Memory B cell (primary cell): ENCODE results near the gene ZNF787.
"Not testable (repeated sequence)": the region's sequence is repeated elsewhere in the genome, so short reads cannot be mapped to it uniquely, and the experiment has no call there.

Experiments used
- ATAC-seq: fragments of 150-1000 bp; cut with Tn5 transposase; 2 replicates; pipeline ENCODE4 v1.10.0; 2021; ENCODE audit warnings: low read depth, mild to moderate bottlenecking, moderate library complexity
- DNase-seq, 2 donors: peaks; one replicate each; pipeline ENCODE4 v3.0.0; 2022; ENCODE audit warnings: low spot score in 2 of 2
- H3K27ac Mint-ChIP-seq: one replicate; pipeline ENCODE4 v1.8.0; 2022; ENCODE audit warnings: mild to moderate bottlenecking, moderate library complexity, mixed read lengths
- H3K27me3 Mint-ChIP-seq: one replicate; pipeline ENCODE4 v1.8.0; 2022; ENCODE audit warnings: mixed read lengths
- H3K36me3 Mint-ChIP-seq: one replicate; pipeline ENCODE4 v1.8.0; 2022; ENCODE audit warnings: mild to moderate bottlenecking, mixed read lengths
- H3K4me1 Mint-ChIP-seq: one replicate; pipeline ENCODE4 v1.8.0; 2022; ENCODE audit warnings: mixed read lengths
- H3K4me3 Mint-ChIP-seq: one replicate; pipeline ENCODE4 v1.8.0; 2022; ENCODE audit warnings: mild to moderate bottlenecking, moderate library complexity, mixed read lengths
- H3K9me3 Mint-ChIP-seq: one replicate; pipeline ENCODE4 v1.8.0; 2022; ENCODE audit warnings: mixed read lengths

ZNF787 gene

DNA sequence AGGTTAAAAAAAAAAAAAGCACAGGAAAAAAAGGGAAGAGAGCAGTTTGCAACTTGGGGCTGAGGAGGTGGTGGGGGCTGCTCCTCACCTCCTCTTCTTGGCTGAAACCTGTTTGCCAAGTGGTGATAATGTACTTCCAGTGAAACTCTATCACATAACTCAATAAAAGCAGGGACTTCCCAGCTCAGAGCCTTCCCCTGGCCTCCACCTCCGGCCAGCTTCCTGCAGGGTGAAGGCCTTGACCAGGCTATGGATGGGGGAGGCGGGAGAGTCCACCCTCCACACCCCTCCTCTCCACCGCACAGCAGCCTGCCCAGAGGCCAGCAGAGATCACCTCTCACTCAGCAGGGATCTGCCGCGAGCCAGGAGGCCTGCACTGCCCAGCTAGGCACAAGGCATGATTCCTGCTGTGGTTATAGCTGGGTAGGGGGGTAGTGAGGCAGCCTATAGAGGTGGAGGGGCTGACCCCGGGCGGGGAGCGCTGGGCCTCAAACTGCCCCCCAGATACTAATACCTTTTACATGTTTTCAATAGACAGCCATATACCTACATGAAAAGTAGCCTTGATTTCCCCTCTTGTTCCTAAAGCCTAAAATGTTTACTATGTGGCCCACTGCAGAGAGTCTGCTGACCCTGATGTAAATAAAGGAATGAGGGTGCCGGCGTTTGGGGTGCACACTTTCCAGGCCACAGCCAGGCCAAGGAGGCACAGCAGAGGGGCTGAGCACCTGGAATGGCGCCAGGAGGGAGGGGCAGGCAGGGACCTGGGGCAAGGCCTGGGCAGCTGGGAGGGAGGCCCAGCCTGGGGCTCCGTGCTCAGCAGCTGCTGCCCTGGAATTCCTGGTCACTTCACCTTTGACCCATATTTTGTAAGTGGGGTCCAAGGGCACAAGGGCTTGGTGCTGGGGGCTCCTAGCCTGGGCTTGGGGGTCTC is 10.3 kb downstream of the ZNF787 start:
- H3K27ac Mint-ChIP-seq = peak overlapping the region; percentile 96

GRCh38 chr19:56109226-56109625 is 11.9 kb downstream of the ZNF787 start:
- Mint-ChIP-seq H3K36me3 (peaks cover 8% of the 10 kb centered on the region), H3K9me3 (no peaks in the 10 kb centered on the region), H3K27me3 (no peaks in the 10 kb centered on the region), H3K4me3 (no peak overlapping the region), H3K4me1 (peaks cover 58% of the 10 kb centered on the region), H3K27ac (no peak overlapping the region)
- no peak for DNase-seq
- ATAC-seq = no peak

More for the DNA sequence above, 10.3 kb downstream of the ZNF787 start:
- Mint-ChIP-seq H3K36me3 (peaks cover 8% of the 10 kb centered on the region), H3K9me3 (no peaks in the 10 kb centered on the region), H3K4me3 (peak overlapping the region; percentile 88), H3K4me1 (peaks cover 60% of the 10 kb centered on the region), H3K27me3 (no peaks in the 10 kb centered on the region)
- no peak for ATAC-seq
- no peak for DNase-seq

- Mint-ChIP-seq H3K27ac (peak overlapping the region; percentile 90), H3K27me3 (no peaks in the 10 kb centered on the region), H3K9me3 (no peaks in the 10 kb centered on the region)
These were observed 12.5 kb downstream of the ZNF787 start for GRCh38 chr19:56108447-56109195.

GRCh38 chr19:56107626-56108351 is 13.3 kb downstream of the ZNF787 start:
- H3K27ac Mint-ChIP-seq = peak overlapping the region; percentile 93
- DNase-seq = no peak
- no peak overlapping the region for H3K4me3 Mint-ChIP-seq
- H3K36me3 Mint-ChIP-seq = peaks cover 8% of the 10 kb centered on the region
- no peaks in the 10 kb centered on the region for H3K9me3 Mint-ChIP-seq
- ATAC-seq = no peak
- peaks cover 48% of the 10 kb centered on the region for H3K4me1 Mint-ChIP-seq
- no peaks in the 10 kb centered on the region for H3K27me3 Mint-ChIP-seq

More at GRCh38 chr19:56108447-56109195, 12.5 kb downstream of the ZNF787 start:
- peaks cover 8% of the 10 kb centered on the region for H3K36me3 Mint-ChIP-seq
- DNase-seq (no peak), ATAC-seq (no peak)
- H3K4me1 Mint-ChIP-seq = peaks cover 54% of the 10 kb centered on the region
- no peak overlapping the region for H3K4me3 Mint-ChIP-seq

- Mint-ChIP-seq H3K4me3 (peak overlapping the region; percentile 37), H3K9me3 (no peaks in the 10 kb centered on the region), H3K27ac (peak overlapping the region; percentile 93), H3K27me3 (no peaks in the 10 kb centered on the region), H3K4me1 (peaks cover 41% of the 10 kb centered on the region), H3K36me3 (peaks cover 10% of the 10 kb centered on the region)
- ATAC-seq (no peak), DNase-seq (no peak)
These were observed 14.1 kb downstream of the ZNF787 start for GRCh38 chr19:56106993-56107392.

GRCh38 chr19:56106397-56106849 is 14.7 kb downstream of the ZNF787 start:
- H3K27me3 Mint-ChIP-seq = no peaks in the 10 kb centered on the region
- peak overlapping the region; percentile 93 for H3K27ac Mint-ChIP-seq
- H3K36me3 Mint-ChIP-seq = peaks cover 13% of the 10 kb centered on the region
- ATAC-seq = no peak
- peaks cover 38% of the 10 kb centered on the region for H3K4me1 Mint-ChIP-seq
- H3K4me3 Mint-ChIP-seq = peak overlapping the region; percentile 79
- no peaks in the 10 kb centered on the region for H3K9me3 Mint-ChIP-seq
- DNase-seq = no peak

DNA sequence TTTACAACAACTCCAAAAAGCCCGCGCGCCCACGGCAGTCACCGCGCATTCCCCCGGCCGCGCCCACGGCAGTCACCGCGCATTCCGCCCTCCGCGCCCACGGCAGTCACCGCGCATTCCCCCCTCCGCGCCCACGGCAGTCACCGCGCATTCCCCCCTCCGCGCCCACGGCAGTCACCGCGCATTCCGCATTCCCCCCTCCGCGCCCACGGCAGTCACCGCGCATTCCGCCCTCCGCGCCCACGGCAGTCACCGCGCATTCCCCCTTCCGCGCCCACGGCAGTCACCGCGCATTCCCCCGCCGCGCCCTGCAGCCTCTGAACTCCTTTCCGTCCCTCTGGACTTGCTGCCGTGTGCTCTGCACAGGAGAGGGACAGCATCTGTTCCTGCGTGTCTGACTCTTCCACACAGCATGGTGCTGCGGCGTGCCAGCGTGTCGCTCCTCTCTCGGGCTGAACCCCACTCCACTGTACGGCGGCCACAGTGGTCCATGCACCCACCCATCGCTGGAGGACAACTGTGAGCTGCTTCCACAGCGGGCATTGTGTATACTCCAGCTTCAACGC is 15.2 kb downstream of the ZNF787 start:
- Mint-ChIP-seq H3K4me3 (peak overlapping the region; percentile 79), H3K4me1 (peaks cover 36% of the 10 kb centered on the region), H3K36me3 (peaks cover 16% of the 10 kb centered on the region), H3K27ac (peak overlapping the region; percentile 93)
- not testable (repeated sequence) for DNase-seq, ATAC-seq, H3K9me3 Mint-ChIP-seq, H3K27me3 Mint-ChIP-seq

DNA sequence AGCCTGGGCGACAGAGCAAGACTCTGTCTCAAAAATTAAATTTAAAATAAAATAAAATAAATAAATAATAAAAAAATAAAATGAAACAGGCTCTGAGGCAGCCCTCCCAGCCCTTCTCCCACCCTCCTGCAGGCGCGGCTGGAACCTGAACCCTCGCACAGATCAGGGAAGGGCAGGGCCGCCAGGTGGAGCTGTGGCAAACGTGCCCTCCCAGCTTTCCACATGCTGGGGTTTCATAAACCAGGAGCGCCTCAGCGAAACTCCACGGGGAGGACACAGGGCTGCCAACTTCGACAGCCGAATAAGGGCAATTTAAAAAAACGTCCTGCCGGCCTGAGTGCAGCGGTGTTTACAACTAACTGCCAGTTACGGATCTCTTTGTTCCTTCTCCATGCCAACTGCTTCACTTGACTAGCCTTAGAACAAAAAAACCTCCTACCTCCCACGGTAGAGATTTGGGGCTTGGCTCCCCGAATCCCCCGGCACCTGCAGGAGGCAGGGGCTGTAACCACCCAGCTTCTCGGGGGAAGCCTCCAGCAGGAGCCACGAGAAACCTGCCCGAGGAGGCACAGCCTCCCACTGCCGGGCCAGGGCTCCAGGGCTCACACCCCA is 15.9 kb downstream of the ZNF787 start:
- H3K4me1 Mint-ChIP-seq = peaks cover 29% of the 10 kb centered on the region

GRCh38 chr19:56104423-56104822 is 16.7 kb downstream of the ZNF787 start:
- DNase-seq (no peak), ATAC-seq (no peak)
- Mint-ChIP-seq H3K27ac (peak overlapping the region; percentile 45), H3K4me1 (peaks cover 29% of the 10 kb centered on the region), H3K36me3 (peaks cover 17% of the 10 kb centered on the region), H3K27me3 (no peaks in the 10 kb centered on the region), H3K4me3 (no peak overlapping the region), H3K9me3 (no peaks in the 10 kb centered on the region)

More for the DNA sequence above, 15.9 kb downstream of the ZNF787 start:
- Mint-ChIP-seq H3K36me3 (peaks cover 17% of the 10 kb centered on the region), H3K27ac (peak overlapping the region; percentile 93), H3K9me3 (no peaks in the 10 kb centered on the region), H3K27me3 (no peaks in the 10 kb centered on the region), H3K4me3 (peak overlapping the region; percentile 18)
- peak; percentile 84 for ATAC-seq
- DNase-seq = peak; percentile 54 to 58

- H3K27ac Mint-ChIP-seq = no peak overlapping the region
- H3K9me3 Mint-ChIP-seq = no peaks in the 10 kb centered on the region
- DNase-seq = no peak
- peaks cover 17% of the 10 kb centered on the region for H3K36me3 Mint-ChIP-seq
- H3K27me3 Mint-ChIP-seq = no peaks in the 10 kb centered on the region
- peaks cover 22% of the 10 kb centered on the region for H3K4me1 Mint-ChIP-seq
- no peak overlapping the region for H3K4me3 Mint-ChIP-seq
- no peak for ATAC-seq
These were observed 18.0 kb downstream of the ZNF787 start for GRCh38 chr19:56103027-56103614.

GRCh38 chr19:56101746-56102535 is 19.2 kb downstream of the ZNF787 start:
- Mint-ChIP-seq H3K4me1 (peaks cover 17% of the 10 kb centered on the region), H3K9me3 (no peaks in the 10 kb centered on the region), H3K27me3 (no peaks in the 10 kb centered on the region), H3K36me3 (peaks cover 14% of the 10 kb centered on the region), H3K27ac (peak overlapping the region; percentile 78), H3K4me3 (no peak overlapping the region)
- no peak for ATAC-seq
- no peak for DNase-seq

GRCh38 chr19:56101095-56101494 is 20.0 kb downstream of the ZNF787 start:
- H3K27me3 Mint-ChIP-seq = no peaks in the 10 kb centered on the region
- H3K9me3 Mint-ChIP-seq = no peaks in the 10 kb centered on the region
- DNase-seq (no peak), ATAC-seq (no peak)
- H3K27ac Mint-ChIP-seq = peak overlapping the region; percentile 78
- peaks cover 13% of the 10 kb centered on the region for H3K36me3 Mint-ChIP-seq
- no peak overlapping the region for H3K4me3 Mint-ChIP-seq
- H3K4me1 Mint-ChIP-seq = peaks cover 11% of the 10 kb centered on the region
